Liver (tissue), 3 donors: ENCODE results near the gene ZFYVE27.

ENCODE experiments used
- EGR1 ChIP-seq, 2 donors: IDR thresholded peaks; 2 replicates each; pipeline ENCODE4 v1.6.1; 2016 to 2018; ENCODE audit warnings: antibody characterized with exemption in 2 of 2, low read depth in 2 of 2
- TF ChIP-seq, protein P1 (sequence below): fragments of 150-350 bp; IDR thresholded peaks from 2 replicates; pipeline ENCODE4 v1.5.1; 2017; ENCODE audit warnings: improper control_type of control experiment, low read depth, low read length; ENCODE audit not compliant: missing input control
- donor health status: healthy.
- donor health status: healthy.

DNA sequence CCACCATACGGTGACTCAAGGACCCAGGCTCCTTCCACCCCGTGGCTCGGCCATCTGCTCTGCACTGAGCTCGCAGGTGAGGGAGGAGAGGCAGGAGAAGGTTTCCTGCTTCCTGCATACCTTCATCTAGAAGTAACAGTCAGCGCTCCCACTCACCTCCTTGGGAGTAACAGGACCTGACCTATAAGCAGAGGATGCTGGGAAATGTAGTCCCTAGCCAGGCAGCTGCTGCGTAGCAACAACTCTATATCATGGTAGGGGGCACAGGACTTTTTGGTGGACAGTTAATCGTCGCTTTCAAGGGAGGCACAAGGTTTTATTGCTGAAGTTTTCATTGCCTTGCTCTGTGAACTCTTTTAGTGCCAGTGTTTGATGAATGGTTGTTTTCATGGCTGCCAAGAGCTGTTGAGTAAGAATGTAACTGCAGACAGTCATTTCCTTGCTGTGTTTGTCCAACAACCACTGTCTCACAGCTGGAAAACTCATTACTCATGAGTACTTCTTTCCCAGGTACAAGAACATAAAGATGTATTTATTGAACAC is 10.2 kb upstream of the ZFYVE27 start:
- TF ChIP-seq, protein P1, sequence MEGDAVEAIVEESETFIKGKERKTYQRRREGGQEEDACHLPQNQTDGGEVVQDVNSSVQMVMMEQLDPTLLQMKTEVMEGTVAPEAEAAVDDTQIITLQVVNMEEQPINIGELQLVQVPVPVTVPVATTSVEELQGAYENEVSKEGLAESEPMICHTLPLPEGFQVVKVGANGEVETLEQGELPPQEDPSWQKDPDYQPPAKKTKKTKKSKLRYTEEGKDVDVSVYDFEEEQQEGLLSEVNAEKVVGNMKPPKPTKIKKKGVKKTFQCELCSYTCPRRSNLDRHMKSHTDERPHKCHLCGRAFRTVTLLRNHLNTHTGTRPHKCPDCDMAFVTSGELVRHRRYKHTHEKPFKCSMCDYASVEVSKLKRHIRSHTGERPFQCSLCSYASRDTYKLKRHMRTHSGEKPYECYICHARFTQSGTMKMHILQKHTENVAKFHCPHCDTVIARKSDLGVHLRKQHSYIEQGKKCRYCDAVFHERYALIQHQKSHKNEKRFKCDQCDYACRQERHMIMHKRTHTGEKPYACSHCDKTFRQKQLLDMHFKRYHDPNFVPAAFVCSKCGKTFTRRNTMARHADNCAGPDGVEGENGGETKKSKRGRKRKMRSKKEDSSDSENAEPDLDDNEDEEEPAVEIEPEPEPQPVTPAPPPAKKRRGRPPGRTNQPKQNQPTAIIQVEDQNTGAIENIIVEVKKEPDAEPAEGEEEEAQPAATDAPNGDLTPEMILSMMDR = no peak
- no peak for TF ChIP-seq EGR1 (IDR thresholded peaks at IDR 0.05; ENCODE audit: low read depth in 2 of 2)
